Measurements from ENCODE around the gene FRS2. TPM values are rescaled to one million over a fixed set of nuclear protein-coding genes. Genes with fewer than 3 reads are reported as not detected.

Gene FRS2
- total RNA-seq, 1 experiment from 2014 or later = 33.7 TPM

GRCh38 chr12:69511016-69511415, 40.8 kb downstream of the FRS2 start:
- Histone ChIP-seq H3K79me2 (ENCODE audit: insufficient read depth, low read length) (peaks cover 9% of the 10 kb centered on the region; the same call in 1 of the 2 replicates), H4K91ac (ENCODE audit: insufficient read length, low read depth, low read length) (no peak overlapping the region), H3T11ph (ENCODE audit: low read length) (no peak overlapping the region), H3K23me2 (ENCODE audit: insufficient read length, low read depth, low read length, poor library complexity, severe bottlenecking) (no peaks in the 10 kb centered on the region), H3K9ac (ENCODE audit: extremely low read depth, insufficient read length, low read length) (no peak overlapping the region), H3K23ac (ENCODE audit: insufficient read length, low read depth, low read length) (no peak overlapping the region), H4K8ac (replicated peaks; ENCODE audit: insufficient read length, low read depth, low read length) (no peak overlapping the region), H3K4ac (ENCODE audit: low read depth, low read length) (no peak overlapping the region), H2BK20ac (ENCODE audit: low read depth, low read length, poor library complexity, severe bottlenecking) (no peak overlapping the region), H3K9me3 (ENCODE audit: control insufficient read depth, low read depth, low read length) (no peaks in the 10 kb centered on the region), H2AFZ (ENCODE audit: low read length) (no peak overlapping the region), H3K27ac (ENCODE audit: insufficient read length, low read depth, low read length) (no peak overlapping the region), H2BK15ac (ENCODE audit: low read depth, low read length) (no peak overlapping the region), H3K4me2 (ENCODE audit: insufficient read depth, insufficient read length, low read length) (no peak overlapping the region), H3K27me3 (ENCODE audit: insufficient read depth, low read length) (no peaks in the 10 kb centered on the region), H3K56ac (ENCODE audit: insufficient read length, low read depth, low read length) (no peak overlapping the region), H3K79me1 (ENCODE audit: insufficient read depth, low read depth, low read length, poor library complexity, severe bottlenecking) (no peaks in the 10 kb centered on the region), H2BK5ac (ENCODE audit: insufficient read length, low read length) (no peak overlapping the region), H2BK120ac (ENCODE audit: low read depth, low read length, poor library complexity, severe bottlenecking) (no peak overlapping the region), H2BK12ac (ENCODE audit: insufficient read length, low read depth, low read length) (no peak overlapping the region), H2AK5ac (ENCODE audit: insufficient read length, low read length) (no peak overlapping the region), H3K4me1 (ENCODE audit: insufficient read depth, low read length) (peaks cover 5% of the 10 kb centered on the region; the same call in 1 of the 2 replicates), H3K18ac (ENCODE audit: insufficient read length, low read depth, low read length) (no peak overlapping the region), H3K14ac (ENCODE audit: insufficient read depth, low read length) (no peak overlapping the region), H4K5ac (ENCODE audit: insufficient read length, low read depth, low read length) (no peak overlapping the region), H4K20me1 (ENCODE audit: control insufficient read depth, insufficient read depth, insufficient read length) (no peaks in the 10 kb centered on the region)
- H3K27ac Mint-ChIP-seq = no peak overlapping the region
- no peak for DNase-seq
- no peak overlapping the region for H3K4me3 Mint-ChIP-seq
- no CpG with 5 or more reads among the region's 1 CpG for WGBS (ENCODE audit: extremely low coverage, insufficient read length, low lambda C conversion rate)
- H3K36me3 Mint-ChIP-seq (ENCODE audit: insufficient read depth in 1 of 3, low read depth in 3 of 3) = no peaks in the 10 kb centered on the region
- H3K4me1 Mint-ChIP-seq = peaks cover 46 to 67% of the 10 kb centered on the region in 2 experiments
- H3K27me3 Mint-ChIP-seq (ENCODE audit: low read depth) = no peaks in the 10 kb centered on the region
- no peak for TF ChIP-seq CTCF (conservative IDR thresholded peaks at IDR 0.05)
- no peaks in the 10 kb centered on the region for H3K9me3 Mint-ChIP-seq
